Caco-2 (cell line): ENCODE results near the gene FAM3D. TPM values are rescaled to one million over a fixed set of nuclear protein-coding genes. Genes with fewer than 3 reads are reported as not detected.

ENCODE experiments used
- BruUV-seq: library from RNA; stranded (reverse); fragments of 400-500 nt; replicated peaks from 2 replicates; lab custom pipeline; 2021; lab: Mats Ljungman, UMichigan
- CTCF ChIA-PET: fragments of 300-600 bp; sonication (Branson Sonifier 250); formaldehyde crosslinking; loops from one replicate; lab custom pipeline; 2022; ENCODE audit warnings: antibody characterized with exemption; lab: Charles Lee
- POLR2A ChIA-PET: fragments of 300-600 bp; sonication (Branson Sonifier 250); formaldehyde crosslinking; loops from one replicate; lab custom pipeline; 2022; ENCODE audit warnings: antibody characterized with exemption; lab: Charles Lee
- DNase-seq, 2 experiments: peaks; one replicate each; pipeline versions ENCODE4 v3.0.0 to v3.0.0-alpha.2; 2020 to 2022
- H3K27me3 ChIP-seq: replicated peaks from 2 replicates; pipeline ENCODE4 v1.6.0; 2011; ENCODE audit warnings: low read length; ENCODE audit not compliant: control insufficient read depth, insufficient read depth
- H3K36me3 ChIP-seq: 2 replicates; pipeline ENCODE4 v1.5.1; 2011; ENCODE audit warnings: low read length; ENCODE audit not compliant: control insufficient read depth, insufficient read depth
- H3K4me1 ChIP-seq: fragments of 250-450 bp; sonication (Bioruptor Pico); 2 replicates; pipeline ENCODE4 v1.5.1; 2020; ENCODE audit warnings: mild to moderate bottlenecking
- H3K4me3 ChIP-seq: 2 replicates; pipeline ENCODE4 v1.5.1; 2011; ENCODE audit warnings: low read depth, mild to moderate bottlenecking, control low read depth, low read length
- H3K9me3 ChIP-seq: fragments of 250-450 bp; sonication (Bioruptor Pico); 2 replicates; pipeline ENCODE4 v1.5.1; 2020; ENCODE audit warnings: mild to moderate bottlenecking, moderate library complexity
- H3K27ac Mint-ChIP-seq: one replicate; pipeline ENCODE4 v1.8.0; 2022; ENCODE audit warnings: mixed read lengths; ENCODE audit not compliant: unreplicated experiment
- H3K27me3 Mint-ChIP-seq: one replicate; pipeline ENCODE4 v1.8.0; 2022; ENCODE audit warnings: mixed read lengths; ENCODE audit not compliant: insufficient read depth, unreplicated experiment
- H3K36me3 Mint-ChIP-seq: one replicate; pipeline ENCODE4 v1.8.0; 2022; ENCODE audit warnings: mild to moderate bottlenecking, mixed read lengths; ENCODE audit not compliant: insufficient read depth, unreplicated experiment
- H3K4me1 Mint-ChIP-seq: one replicate; pipeline ENCODE4 v1.8.0; 2022; ENCODE audit warnings: low read depth, mixed read lengths; ENCODE audit not compliant: unreplicated experiment
- H3K4me3 Mint-ChIP-seq: one replicate; pipeline ENCODE4 v1.8.0; 2022; ENCODE audit warnings: mild to moderate bottlenecking, moderate library complexity, mixed read lengths; ENCODE audit not compliant: unreplicated experiment
- H3K9me3 Mint-ChIP-seq: one replicate; pipeline ENCODE4 v1.8.0; 2022; ENCODE audit warnings: mixed read lengths; ENCODE audit not compliant: unreplicated experiment
- intact Hi-C: fragments of 100-400 bp; cut with micrococcal nuclease; formaldehyde crosslinking; loops from one replicate; pipeline ENCODE4 v1.10.0; 2022; ENCODE audit not compliant: unreplicated experiment
- total RNA-seq: library from RNA; stranded (reverse); gene quantifications from 2 replicates; pipeline ENCODE4 v1.2.3, GENCODE V29; 2022
- TF ChIP-seq, protein P1 (sequence below), 2 experiments: fragments of 200-600 bp in 1 of 2; IDR thresholded peaks; 1 replicate in 1 of 2; 2 replicates in 1 of 2; pipeline versions ENCODE4 v1.5.1 to v1.8.0; 2011 to 2022; ENCODE audit warnings: antibody characterized with exemption in 1 of 2, control low read depth in 1 of 2, inconsistent platforms in 1 of 2, low read depth in 1 of 2, low read length in 1 of 2, mild to moderate bottlenecking in 1 of 2, moderate library complexity in 1 of 2; ENCODE audit not compliant: insufficient read depth in 1 of 2, severe bottlenecking in 1 of 2, unreplicated experiment in 1 of 2

Gene FAM3D
- total RNA-seq, 1 experiment from 2014 or later = not detected

GRCh38 chr3:58597770-58598310 lies 68.7 kb downstream of the FAM3D start:
- no TSS peak for BruUV-seq
- ChIA-PET CTCF (no interaction called here), POLR2A (no interaction called here)
- no peaks in the 10 kb centered on the region for H3K36me3 ChIP-seq
- H3K9me3 Mint-ChIP-seq = no peaks in the 10 kb centered on the region
- TF ChIP-seq, protein P1, sequence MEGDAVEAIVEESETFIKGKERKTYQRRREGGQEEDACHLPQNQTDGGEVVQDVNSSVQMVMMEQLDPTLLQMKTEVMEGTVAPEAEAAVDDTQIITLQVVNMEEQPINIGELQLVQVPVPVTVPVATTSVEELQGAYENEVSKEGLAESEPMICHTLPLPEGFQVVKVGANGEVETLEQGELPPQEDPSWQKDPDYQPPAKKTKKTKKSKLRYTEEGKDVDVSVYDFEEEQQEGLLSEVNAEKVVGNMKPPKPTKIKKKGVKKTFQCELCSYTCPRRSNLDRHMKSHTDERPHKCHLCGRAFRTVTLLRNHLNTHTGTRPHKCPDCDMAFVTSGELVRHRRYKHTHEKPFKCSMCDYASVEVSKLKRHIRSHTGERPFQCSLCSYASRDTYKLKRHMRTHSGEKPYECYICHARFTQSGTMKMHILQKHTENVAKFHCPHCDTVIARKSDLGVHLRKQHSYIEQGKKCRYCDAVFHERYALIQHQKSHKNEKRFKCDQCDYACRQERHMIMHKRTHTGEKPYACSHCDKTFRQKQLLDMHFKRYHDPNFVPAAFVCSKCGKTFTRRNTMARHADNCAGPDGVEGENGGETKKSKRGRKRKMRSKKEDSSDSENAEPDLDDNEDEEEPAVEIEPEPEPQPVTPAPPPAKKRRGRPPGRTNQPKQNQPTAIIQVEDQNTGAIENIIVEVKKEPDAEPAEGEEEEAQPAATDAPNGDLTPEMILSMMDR (IDR thresholded peaks at IDR 0.05; ENCODE audit: insufficient read depth in 1 of 2, low read depth in 1 of 2, low read length in 1 of 2, severe bottlenecking in 1 of 2, unreplicated experiment in 1 of 2) = no peak
- no peak overlapping the region for H3K27ac Mint-ChIP-seq
- H3K36me3 Mint-ChIP-seq = no peaks in the 10 kb centered on the region
- no peak overlapping the region for H3K4me3 Mint-ChIP-seq
- no peak for DNase-seq
- intact Hi-C loops = no loop called here
- H3K9me3 ChIP-seq = no peaks in the 10 kb centered on the region
- H3K4me1 ChIP-seq = no peaks in the 10 kb centered on the region
- H3K4me3 ChIP-seq = no peak overlapping the region
- no peaks in the 10 kb centered on the region for H3K4me1 Mint-ChIP-seq
- peaks cover 9% of the 10 kb centered on the region for H3K27me3 Mint-ChIP-seq
- H3K27me3 ChIP-seq = no peaks in the 10 kb centered on the region

- Histone ChIP-seq H3K27me3 (no peaks in the 10 kb centered on the region), H3K4me1 (no peaks in the 10 kb centered on the region), H3K36me3 (no peaks in the 10 kb centered on the region), H3K4me3 (no peak overlapping the region), H3K9me3 (no peaks in the 10 kb centered on the region)
- ChIA-PET POLR2A (no interaction called here), CTCF (no interaction called here)
- BruUV-seq = no TSS peak
- H3K36me3 Mint-ChIP-seq = no peaks in the 10 kb centered on the region
- H3K9me3 Mint-ChIP-seq = no peaks in the 10 kb centered on the region
- DNase-seq = no peak
- TF ChIP-seq, protein P1 (IDR thresholded peaks at IDR 0.05; ENCODE audit: insufficient read depth in 1 of 2, low read depth in 1 of 2, low read length in 1 of 2, severe bottlenecking in 1 of 2, unreplicated experiment in 1 of 2) = no peak
- peaks cover 4% of the 10 kb centered on the region for H3K27me3 Mint-ChIP-seq
- H3K4me3 Mint-ChIP-seq = no peak overlapping the region
- H3K27ac Mint-ChIP-seq = no peak overlapping the region
- H3K4me1 Mint-ChIP-seq = no peaks in the 10 kb centered on the region
- intact Hi-C loops = no loop called here
Observed at GRCh38 chr3:58596834-58597518, 69.6 kb downstream of the FAM3D start.

- DNase-seq = no peak
- CTCF ChIA-PET = no interaction called here
- intact Hi-C loops = no loop called here
- Histone ChIP-seq H3K36me3 (no peaks in the 10 kb centered on the region), H3K4me3 (no peak overlapping the region), H3K4me1 (no peaks in the 10 kb centered on the region), H3K9me3 (no peaks in the 10 kb centered on the region), H3K27me3 (no peaks in the 10 kb centered on the region)
- POLR2A ChIA-PET = no interaction called here
- H3K4me1 Mint-ChIP-seq = no peaks in the 10 kb centered on the region
- H3K36me3 Mint-ChIP-seq = no peaks in the 10 kb centered on the region
- no peaks in the 10 kb centered on the region for H3K27me3 Mint-ChIP-seq
- TF ChIP-seq, protein P1 (IDR thresholded peaks at IDR 0.05; ENCODE audit: insufficient read depth in 1 of 2, low read depth in 1 of 2, low read length in 1 of 2, severe bottlenecking in 1 of 2, unreplicated experiment in 1 of 2) = no peak
- no TSS peak for BruUV-seq
- no peak overlapping the region for H3K4me3 Mint-ChIP-seq
- no peak overlapping the region for H3K27ac Mint-ChIP-seq
- no peaks in the 10 kb centered on the region for H3K9me3 Mint-ChIP-seq
Observed at GRCh38 chr3:58594117-58594516, 72.5 kb downstream of the FAM3D start.
